ENCODE data around the gene TET3. TPM values are rescaled to one million over a fixed set of nuclear protein-coding genes. Genes with fewer than 3 reads are reported as not detected.

TET3 gene
- total RNA-seq, 4 donors from 2014 or later = 4.3 to 14.1 (median 6.6) TPM

DNA sequence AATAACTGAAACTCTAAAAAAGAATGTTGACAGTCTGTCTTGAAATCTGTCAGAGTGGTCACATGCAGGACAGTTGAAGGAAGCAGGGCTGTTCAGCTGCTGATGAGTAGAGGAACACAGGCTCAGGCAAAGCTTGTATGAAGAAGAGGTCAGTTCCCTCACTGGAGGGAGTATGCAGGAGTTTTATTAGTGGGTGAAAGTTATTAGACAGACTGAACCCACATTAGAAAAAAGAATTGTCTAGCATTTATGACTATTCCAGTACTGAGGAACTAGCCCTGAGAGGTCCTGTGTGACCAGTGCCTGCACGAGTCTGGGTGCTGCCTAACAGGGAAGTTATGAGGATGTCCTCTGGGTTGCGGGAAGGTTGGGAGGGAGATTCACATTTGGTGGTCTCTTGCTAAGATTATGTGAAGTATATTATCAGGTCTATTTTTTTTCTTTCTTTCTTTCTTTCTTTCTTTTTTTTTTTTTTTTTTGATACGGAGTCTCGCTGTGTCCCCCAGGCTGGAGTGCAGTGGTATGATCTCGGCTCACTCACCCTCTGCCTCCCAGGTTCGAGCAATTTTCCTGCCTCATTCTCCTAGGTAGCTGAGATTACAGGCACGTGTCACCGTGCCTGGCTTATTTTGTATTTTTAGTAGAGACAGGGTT, 9.6 kb downstream of the TET3 start:
- no peak for TF ChIP-seq EP300 (IDR thresholded peaks at IDR 0.05)
- TF ChIP-seq, protein P1, sequence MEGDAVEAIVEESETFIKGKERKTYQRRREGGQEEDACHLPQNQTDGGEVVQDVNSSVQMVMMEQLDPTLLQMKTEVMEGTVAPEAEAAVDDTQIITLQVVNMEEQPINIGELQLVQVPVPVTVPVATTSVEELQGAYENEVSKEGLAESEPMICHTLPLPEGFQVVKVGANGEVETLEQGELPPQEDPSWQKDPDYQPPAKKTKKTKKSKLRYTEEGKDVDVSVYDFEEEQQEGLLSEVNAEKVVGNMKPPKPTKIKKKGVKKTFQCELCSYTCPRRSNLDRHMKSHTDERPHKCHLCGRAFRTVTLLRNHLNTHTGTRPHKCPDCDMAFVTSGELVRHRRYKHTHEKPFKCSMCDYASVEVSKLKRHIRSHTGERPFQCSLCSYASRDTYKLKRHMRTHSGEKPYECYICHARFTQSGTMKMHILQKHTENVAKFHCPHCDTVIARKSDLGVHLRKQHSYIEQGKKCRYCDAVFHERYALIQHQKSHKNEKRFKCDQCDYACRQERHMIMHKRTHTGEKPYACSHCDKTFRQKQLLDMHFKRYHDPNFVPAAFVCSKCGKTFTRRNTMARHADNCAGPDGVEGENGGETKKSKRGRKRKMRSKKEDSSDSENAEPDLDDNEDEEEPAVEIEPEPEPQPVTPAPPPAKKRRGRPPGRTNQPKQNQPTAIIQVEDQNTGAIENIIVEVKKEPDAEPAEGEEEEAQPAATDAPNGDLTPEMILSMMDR (IDR thresholded peaks at IDR 0.05) = no peak
- no peak for TF ChIP-seq POLR2A (IDR thresholded peaks at IDR 0.05)
- Histone ChIP-seq H3K36me3 (no peaks in the 10 kb centered on the region), H3K4me1 (peaks cover 0 to 4% (median 0%) of the 10 kb centered on the region in 4 donors), H3K9me3 (no peaks in the 10 kb centered on the region), H3K4me3 (no peak overlapping the region), H3K27ac (no peak overlapping the region), H3K27me3 (no peaks in the 10 kb centered on the region)
- 83 to 91% methylated on average over 8 of the region's 8 CpGs for WGBS, 2 donors
- no peak for DNase-seq (ENCODE audit: low spot score in 2 of 2)

DNA sequence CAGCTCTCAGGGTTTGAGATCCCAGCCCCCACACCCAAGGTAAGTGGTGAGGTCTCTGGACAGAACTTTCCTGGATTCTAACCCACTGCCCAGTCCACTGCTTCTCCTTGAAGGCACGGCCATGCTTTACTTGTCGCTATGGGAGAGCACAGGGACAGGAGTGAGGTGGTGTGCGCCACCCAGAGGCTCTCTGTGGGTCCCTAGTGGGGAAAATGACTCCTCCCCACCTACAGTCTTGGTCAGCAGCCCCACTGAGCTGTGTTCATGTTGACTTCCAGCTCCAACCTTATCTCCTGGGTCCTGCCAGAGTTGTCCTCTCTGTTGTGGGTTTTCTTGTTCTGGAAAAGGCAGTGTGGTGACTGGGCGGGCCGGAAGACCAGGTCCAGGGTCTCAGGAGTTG, 11.1 kb downstream of the TET3 start:
- Histone ChIP-seq H3K4me1 (peaks cover 0 to 16% (median 0%) of the 10 kb centered on the region in 4 donors), H3K36me3 (no peaks in the 10 kb centered on the region), H3K9me3 (no peaks in the 10 kb centered on the region), H3K27ac (no peak overlapping the region), H3K27me3 (no peaks in the 10 kb centered on the region), H3K4me3 (no peak overlapping the region)
- TF ChIP-seq EP300 (IDR thresholded peaks at IDR 0.05) = no peak
- no peak for TF ChIP-seq POLR2A (IDR thresholded peaks at IDR 0.05)
- TF ChIP-seq, protein P1 (IDR thresholded peaks at IDR 0.05) = no peak
- DNase-seq (ENCODE audit: low spot score in 2 of 2) = no peak
- WGBS, 2 donors = 87 to 97% methylated on average over 5 of the region's 5 CpGs

DNA sequence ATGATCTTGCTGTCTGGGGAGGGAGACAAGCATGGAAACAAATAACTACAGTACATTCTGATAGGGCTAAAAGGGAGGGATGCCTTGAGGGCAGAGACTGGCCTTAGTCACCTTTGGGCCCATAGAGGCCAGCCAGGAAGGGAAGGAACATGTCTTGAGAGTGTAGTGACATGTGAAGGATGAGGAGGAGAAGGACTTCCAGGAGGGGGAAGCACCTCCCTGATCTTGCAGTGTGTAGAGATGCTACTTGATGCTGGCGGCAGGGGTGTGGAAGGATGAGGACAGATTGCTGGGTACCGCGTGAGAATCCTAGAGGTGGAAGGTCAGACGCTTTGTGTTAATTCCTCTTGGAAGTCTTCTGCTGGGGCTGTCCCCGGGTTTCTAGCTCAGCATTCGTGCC, 13.1 kb downstream of the TET3 start:
- Histone ChIP-seq H3K9me3 (no peaks in the 10 kb centered on the region), H3K36me3 (no peaks in the 10 kb centered on the region), H3K27me3 (no peaks in the 10 kb centered on the region), H3K4me1 (peaks cover 0 to 30% (median 5%) of the 10 kb centered on the region in 4 donors), H3K4me3 (no peak overlapping the region), H3K27ac (no peak overlapping the region)
- TF ChIP-seq, protein P1 (IDR thresholded peaks at IDR 0.05) = no peak
- TF ChIP-seq POLR2A (IDR thresholded peaks at IDR 0.05) = no peak
- TF ChIP-seq EP300 (IDR thresholded peaks at IDR 0.05) = no peak
- 85 to 93% methylated on average over 6 of the region's 6 CpGs for WGBS, 2 donors
- DNase-seq (ENCODE audit: low spot score in 2 of 2) = no peak

DNA sequence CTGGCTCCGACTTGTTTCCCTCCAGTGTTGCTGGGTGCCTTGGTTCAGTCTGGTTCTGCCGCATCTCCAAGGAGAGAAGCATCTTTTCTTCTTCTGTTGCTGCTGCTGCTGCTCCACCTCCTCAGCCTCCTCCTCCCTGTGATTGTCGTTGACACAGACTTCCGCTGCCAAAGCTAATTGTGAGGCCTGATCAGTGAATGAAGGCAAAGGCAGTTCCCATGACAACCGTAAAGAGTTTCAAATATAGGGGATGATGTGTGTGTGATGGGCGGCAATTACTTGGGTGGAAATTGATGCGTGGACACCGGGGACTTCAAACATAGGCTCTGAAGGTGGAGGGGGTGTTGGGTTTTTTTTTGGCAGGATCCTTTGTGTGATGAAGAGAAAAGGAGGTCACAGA, 13.7 kb downstream of the TET3 start:
- H3K4me1 ChIP-seq = peaks cover 0 to 34% (median 6%) of the 10 kb centered on the region in 4 donors
- no peak overlapping the region for H3K4me3 ChIP-seq
- no peaks in the 10 kb centered on the region for H3K27me3 ChIP-seq
- no peaks in the 10 kb centered on the region for H3K9me3 ChIP-seq
- no peaks in the 10 kb centered on the region for H3K36me3 ChIP-seq
- H3K27ac ChIP-seq = no peak overlapping the region
- TF ChIP-seq, protein P1 (IDR thresholded peaks at IDR 0.05) = no peak
- TF ChIP-seq POLR2A (IDR thresholded peaks at IDR 0.05) (no peak), EP300 (IDR thresholded peaks at IDR 0.05) (no peak)
- DNase-seq (ENCODE audit: low spot score in 2 of 2) = no peak
- 66 to 67% methylated on average over 8 of the region's 8 CpGs for WGBS, 2 donors

DNA sequence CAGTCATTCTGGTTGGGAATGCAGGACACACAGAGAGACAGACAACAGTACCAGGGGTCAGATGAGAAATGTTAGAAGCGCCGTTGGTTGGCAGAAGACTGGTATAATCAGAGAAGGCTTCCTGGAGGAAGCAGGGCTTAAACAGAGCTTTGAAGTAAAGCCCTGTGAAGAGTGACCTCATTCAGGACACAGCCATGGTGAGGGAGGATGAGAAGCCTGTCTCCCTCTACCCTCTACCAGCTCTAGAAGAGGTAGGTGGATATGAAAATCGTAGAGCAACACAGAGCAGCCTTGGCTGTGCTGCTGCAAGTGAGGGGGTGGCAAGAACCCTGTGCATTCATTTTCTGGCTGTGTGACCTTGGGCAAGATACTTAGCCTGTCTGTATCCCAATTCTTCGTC, 14.2 kb downstream of the TET3 start:
- Histone ChIP-seq H3K4me3 (no peak overlapping the region), H3K27ac (no peak overlapping the region), H3K36me3 (no peaks in the 10 kb centered on the region), H3K27me3 (no peaks in the 10 kb centered on the region), H3K9me3 (no peaks in the 10 kb centered on the region), H3K4me1 (peaks cover 0 to 37% (median 9%) of the 10 kb centered on the region in 4 donors)
- 74 to 78% methylated on average over 4 of the region's 4 CpGs for WGBS, 2 donors
- TF ChIP-seq, protein P1 (IDR thresholded peaks at IDR 0.05) = no peak
- TF ChIP-seq EP300 (IDR thresholded peaks at IDR 0.05) = no peak
- no peak for TF ChIP-seq POLR2A (IDR thresholded peaks at IDR 0.05)
- DNase-seq (ENCODE audit: low spot score in 2 of 2) = no peak

Data from tibial nerve (tissue), 4 donors.